BLaER1 treated with 17β-estradiol and CSF1 and Interleukin-3, amounts not matched to agents 10 nM and 100 nM (cell line): Measurements from ENCODE around the gene NUMBL.
A peak's percentile ranks its signal among the peaks of the same experiment; 100 is the strongest.
"Not testable (repeated sequence)": the region's sequence is repeated elsewhere in the genome, so short reads cannot be mapped to it uniquely, and the experiment has no call there.

Source experiments
- H3K27ac ChIP-seq, 11 experiments: shearing (Covaris generic); formaldehyde crosslinking; 2 replicates each; pipeline ENCODE4 v1.8.1; 2022
- H3K27me3 ChIP-seq, 11 experiments: shearing (Covaris generic); formaldehyde crosslinking; 2 replicates each; pipeline ENCODE4 v1.8.1; 2022
- H3K36me3 ChIP-seq, 11 experiments: shearing (Covaris generic); formaldehyde crosslinking; 2 replicates each; pipeline ENCODE4 v1.8.1; 2022
- H3K4me1 ChIP-seq, 10 experiments: shearing (Covaris generic); formaldehyde crosslinking; 2 replicates each; pipeline ENCODE4 v1.8.1; 2022
- H3K4me2 ChIP-seq, 11 experiments: shearing (Covaris generic); formaldehyde crosslinking; 2 replicates each; pipeline ENCODE4 v1.8.1; 2022
- H3K4me3 ChIP-seq, 10 experiments: shearing (Covaris generic); formaldehyde crosslinking; 2 replicates each; pipeline ENCODE4 v1.8.1; 2022
- H3K9ac ChIP-seq, 11 experiments: shearing (Covaris generic); formaldehyde crosslinking; 2 replicates each; pipeline ENCODE4 v1.8.1; 2022
- H3K9me3 ChIP-seq, 11 experiments: shearing (Covaris generic); formaldehyde crosslinking; replicated peaks in 1 of 11; 2 replicates each; pipeline ENCODE4 v1.8.1; 2022
- H4K20me1 ChIP-seq, 11 experiments: shearing (Covaris generic); formaldehyde crosslinking; 2 replicates each; pipeline ENCODE4 v1.8.1; 2022
- Cebpa-rat ChIP-seq, 11 experiments: shearing (Covaris generic); IDR thresholded peaks; 2 replicates each; pipeline ENCODE4 v1.8.1; 2022

NUMBL gene

DNA sequence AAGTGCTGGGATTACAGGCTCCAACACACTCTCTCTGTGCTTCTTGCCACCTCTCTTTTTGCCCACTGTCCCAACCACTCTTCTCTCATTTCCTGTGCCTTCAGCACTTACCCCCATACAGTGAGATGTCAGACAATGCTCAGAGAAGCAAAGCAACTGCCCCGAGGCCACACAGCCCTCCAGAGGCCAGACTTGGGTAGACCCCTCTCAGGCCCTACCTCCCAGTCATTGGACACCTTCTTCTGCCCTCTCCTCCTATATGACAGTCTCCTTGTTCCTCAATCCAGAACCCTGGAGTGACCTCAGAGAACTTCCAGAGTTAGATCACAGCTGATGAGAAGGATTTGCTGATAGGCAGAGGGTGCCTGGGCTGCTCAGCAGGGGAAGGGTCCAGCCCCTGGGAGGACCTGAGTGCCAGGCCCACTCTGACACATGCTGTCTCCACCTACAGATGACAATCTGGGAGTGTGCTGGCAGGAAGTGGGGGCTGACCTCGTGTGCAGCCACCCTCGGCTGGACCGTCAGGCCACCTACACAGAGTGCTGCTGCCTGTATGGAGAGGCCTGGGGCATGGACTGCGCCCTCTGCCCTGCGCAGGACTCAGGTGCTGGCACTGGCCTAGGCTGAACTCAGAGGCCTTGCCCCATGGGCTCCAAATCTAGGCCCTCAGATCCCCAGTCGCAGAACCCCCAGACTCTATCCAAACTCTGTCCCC, 64.9 kb downstream of the NUMBL start:
- Histone ChIP-seq H3K9ac (peak overlapping the region in 5 of 11 experiments; percentile 0 to 62 (median 19); a peak in 5 of 22 replicates), H3K9me3 (no peaks in the 10 kb centered on the region), H3K4me2 (peak overlapping the region in 4 of 11 experiments; percentile 30 to 42 (median 32); a peak in 6 of 22 replicates), H3K4me1 (peaks cover 0 to 9% (median 4%) of the 10 kb centered on the region in 10 experiments; a peak in 9 of 20 replicates), H4K20me1 (peaks cover 0 to 16% (median 0%) of the 10 kb centered on the region in 11 experiments; a peak in 2 of 22 replicates), H3K4me3 (no peak overlapping the region), H3K27me3 (no peaks in the 10 kb centered on the region), H3K27ac (peak overlapping the region in 2 of 11 experiments; percentile 0 to 2; a peak in 1 of 22 replicates), H3K36me3 (peaks cover 63 to 97% (median 92%) of the 10 kb centered on the region in 11 experiments)
- TF ChIP-seq Cebpa-rat (IDR thresholded peaks at IDR 0.05) = no peak

DNA sequence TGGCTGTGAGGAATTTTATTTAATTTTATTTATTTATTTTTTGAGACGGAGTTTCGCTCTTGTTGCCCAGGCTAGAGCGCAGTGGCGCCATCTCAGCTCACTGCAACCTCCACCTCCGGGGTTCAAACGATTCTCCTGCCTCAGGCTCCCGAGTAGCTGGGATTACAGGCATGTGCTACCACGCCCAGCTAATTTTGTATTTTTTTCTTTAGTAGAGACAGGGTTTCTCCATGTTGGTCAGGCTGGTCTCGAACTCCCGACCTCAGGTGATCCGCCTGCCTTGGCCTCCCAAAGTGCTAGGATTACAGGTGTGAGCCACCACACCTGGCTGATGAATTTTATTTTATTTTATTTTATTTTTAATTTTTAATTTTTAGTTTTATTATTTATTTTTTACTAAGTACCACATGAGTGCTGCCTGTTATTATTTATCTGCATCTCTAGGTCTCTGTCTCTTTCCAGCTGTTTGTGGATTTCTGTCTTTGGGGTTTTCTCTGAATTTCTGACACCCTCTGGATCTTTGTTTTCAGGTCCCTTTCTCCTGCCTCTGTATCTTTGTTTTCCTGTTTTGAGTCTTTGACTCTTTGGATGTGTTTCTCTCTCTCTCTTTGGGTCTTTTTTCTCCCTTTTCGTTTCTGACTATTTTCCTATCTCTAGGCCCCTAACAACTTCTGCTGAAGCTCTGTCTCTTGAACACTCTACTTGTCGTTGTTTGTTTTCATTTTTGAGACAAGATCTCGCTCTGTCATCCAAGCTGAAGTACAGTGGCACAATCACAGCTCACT, 65.9 kb downstream of the NUMBL start:
- not testable (repeated sequence) for H3K9me3 ChIP-seq, H3K27me3 ChIP-seq, H3K27ac ChIP-seq, H3K4me1 ChIP-seq, H3K9ac ChIP-seq, H3K4me3 ChIP-seq, H3K4me2 ChIP-seq
- H3K36me3 ChIP-seq = peaks cover 70 to 97% (median 92%) of the 10 kb centered on the region in 11 experiments
- H4K20me1 ChIP-seq = peaks cover 0 to 16% (median 0%) of the 10 kb centered on the region in 11 experiments; a peak in 2 of 22 replicates

GRCh38 chr19:40623403-40624251, 66.8 kb downstream of the NUMBL start:
- H3K9ac ChIP-seq = no peak overlapping the region
- H3K4me1 ChIP-seq = peaks cover 0 to 9% (median 4%) of the 10 kb centered on the region in 10 experiments; a peak in 9 of 20 replicates
- H3K27ac ChIP-seq = no peak overlapping the region
- no peaks in the 10 kb centered on the region for H3K27me3 ChIP-seq
- peaks cover 0 to 16% (median 0%) of the 10 kb centered on the region in 11 experiments; a peak in 3 of 22 replicates for H4K20me1 ChIP-seq
- no peaks in the 10 kb centered on the region for H3K9me3 ChIP-seq
- peaks cover 74 to 98% (median 93%) of the 10 kb centered on the region in 11 experiments for H3K36me3 ChIP-seq
- H3K4me2 ChIP-seq = no peak overlapping the region
- no peak for TF ChIP-seq Cebpa-rat (IDR thresholded peaks at IDR 0.05)
- no peak overlapping the region for H3K4me3 ChIP-seq

DNA sequence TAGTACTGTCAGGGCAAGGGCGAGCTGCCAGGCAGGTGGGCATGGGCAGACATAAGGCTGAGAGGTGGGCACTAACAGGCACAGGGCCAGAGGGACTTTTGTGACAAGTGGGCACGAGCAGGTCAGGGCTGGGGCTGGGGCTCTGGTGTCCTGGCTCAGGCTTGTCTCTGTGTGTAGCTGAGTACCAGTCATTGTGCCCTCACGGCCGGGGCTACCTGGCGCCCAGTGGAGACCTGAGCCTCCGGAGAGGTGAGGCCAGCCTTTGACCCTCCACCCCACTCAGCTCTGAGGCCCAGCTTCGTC, 67.7 kb downstream of the NUMBL start:
- no peak for TF ChIP-seq Cebpa-rat (IDR thresholded peaks at IDR 0.05)
- Histone ChIP-seq H3K36me3 (peaks cover 74 to 98% (median 92%) of the 10 kb centered on the region in 11 experiments), H3K4me1 (peaks cover 0 to 9% (median 4%) of the 10 kb centered on the region in 10 experiments; a peak in 9 of 20 replicates), H3K4me2 (no peak overlapping the region), H3K9me3 (no peaks in the 10 kb centered on the region), H4K20me1 (peaks cover 0 to 16% (median 0%) of the 10 kb centered on the region in 11 experiments; a peak in 3 of 22 replicates), H3K27me3 (no peaks in the 10 kb centered on the region), H3K9ac (no peak overlapping the region), H3K4me3 (no peak overlapping the region), H3K27ac (no peak overlapping the region)

DNA sequence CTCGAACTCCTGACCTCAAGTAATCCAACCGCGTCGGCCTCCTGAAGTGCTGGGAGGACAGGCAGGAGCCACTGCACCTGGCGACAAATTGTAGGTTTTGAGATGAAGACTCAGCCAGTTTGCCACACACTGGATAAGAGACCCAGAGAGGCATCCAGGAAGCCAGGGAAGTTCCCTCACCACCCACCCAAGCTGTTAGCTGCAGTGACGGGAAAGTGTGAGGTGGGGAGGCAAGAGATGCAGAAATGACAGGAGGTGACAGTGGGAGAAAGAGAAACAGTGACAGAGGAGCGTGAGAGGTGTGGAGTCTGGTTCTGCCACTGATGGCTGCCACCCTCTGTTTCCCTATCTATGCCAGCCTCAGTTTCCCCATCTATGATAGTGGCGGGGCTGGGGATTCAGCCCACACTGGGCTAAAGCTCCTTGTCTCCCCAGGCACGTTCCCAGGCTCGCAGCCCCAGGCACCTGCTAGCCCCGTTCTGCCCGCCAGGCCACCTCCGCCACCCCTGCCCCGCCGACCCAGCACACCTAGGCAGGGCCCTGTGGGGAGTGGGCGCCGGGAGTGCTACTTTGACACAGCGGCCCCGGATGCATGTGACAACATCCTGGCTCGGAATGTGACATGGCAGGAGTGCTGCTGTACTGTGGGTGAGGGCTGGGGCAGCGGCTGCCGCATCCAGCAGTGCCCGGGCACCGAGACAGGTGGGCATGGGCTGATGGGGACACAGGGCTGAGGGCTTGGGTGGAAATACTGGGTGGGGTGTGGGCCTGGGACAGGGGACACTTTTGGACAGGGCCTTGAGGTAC, 68.3 kb downstream of the NUMBL start:
- Histone ChIP-seq H3K27ac (no peak overlapping the region), H3K9ac (no peak overlapping the region), H4K20me1 (peaks cover 0 to 16% (median 0%) of the 10 kb centered on the region in 11 experiments; a peak in 3 of 22 replicates), H3K27me3 (no peaks in the 10 kb centered on the region), H3K9me3 (no peaks in the 10 kb centered on the region), H3K4me3 (no peak overlapping the region), H3K36me3 (peaks cover 68 to 97% (median 90%) of the 10 kb centered on the region in 11 experiments), H3K4me1 (peaks cover 0 to 12% (median 4%) of the 10 kb centered on the region in 10 experiments; a peak in 10 of 20 replicates), H3K4me2 (no peak overlapping the region)
- TF ChIP-seq Cebpa-rat (IDR thresholded peaks at IDR 0.05) = no peak

GRCh38 chr19:40621283-40621682, 69.2 kb downstream of the NUMBL start:
- no peaks in the 10 kb centered on the region for H3K9me3 ChIP-seq
- H3K4me1 ChIP-seq = peaks cover 0 to 21% (median 4%) of the 10 kb centered on the region in 10 experiments; a peak in 11 of 20 replicates
- H3K36me3 ChIP-seq = peaks cover 59 to 96% (median 85%) of the 10 kb centered on the region in 11 experiments
- no peak overlapping the region for H3K4me2 ChIP-seq
- TF ChIP-seq Cebpa-rat (IDR thresholded peaks at IDR 0.05) = no peak
- no peaks in the 10 kb centered on the region for H3K27me3 ChIP-seq
- no peak overlapping the region for H3K9ac ChIP-seq
- H4K20me1 ChIP-seq = peaks cover 0 to 16% (median 0%) of the 10 kb centered on the region in 11 experiments; a peak in 3 of 22 replicates
- no peak overlapping the region for H3K27ac ChIP-seq
- no peak overlapping the region for H3K4me3 ChIP-seq

DNA sequence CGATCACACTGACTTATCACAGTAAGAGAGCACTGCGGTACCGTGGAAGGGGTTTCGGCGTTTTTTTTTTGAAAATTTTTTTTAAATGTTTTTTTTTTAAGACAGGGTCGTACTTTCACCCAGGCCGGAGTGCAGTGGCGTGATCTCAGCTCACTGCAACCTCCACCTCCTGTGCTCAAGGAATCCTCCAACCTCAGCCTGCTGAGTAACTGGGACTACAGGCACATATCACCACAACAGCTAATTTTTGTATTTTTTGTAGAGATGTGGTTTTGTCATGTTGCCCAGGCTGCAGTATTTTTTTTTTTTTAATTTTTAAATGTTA, 70.3 kb downstream of the NUMBL start:
- H3K27me3 ChIP-seq = no peaks in the 10 kb centered on the region
- H3K4me3 ChIP-seq = no peak overlapping the region
- peaks cover 0 to 24% (median 9%) of the 10 kb centered on the region in 10 experiments; a peak in 15 of 20 replicates for H3K4me1 ChIP-seq
- peaks cover 0 to 14% (median 0%) of the 10 kb centered on the region in 11 experiments; a peak in 3 of 22 replicates for H4K20me1 ChIP-seq
- H3K9ac ChIP-seq = peak overlapping the region in 1 of 11 experiments; percentile 8; a peak in 1 of 22 replicates
- H3K4me2 ChIP-seq = no peak overlapping the region
- TF ChIP-seq Cebpa-rat (IDR thresholded peaks at IDR 0.05) = no peak
- peaks cover 52 to 89% (median 74%) of the 10 kb centered on the region in 11 experiments for H3K36me3 ChIP-seq
- H3K27ac ChIP-seq = no peak overlapping the region
- H3K9me3 ChIP-seq = no peaks in the 10 kb centered on the region
